Measurements from ENCODE around the gene APC.
"Not testable (repeated sequence)": the region's sequence is repeated elsewhere in the genome, so short reads cannot be mapped to it uniquely, and the experiment has no call there.

The APC gene

GRCh38 chr5:112860929-112861637 is 123.4 kb downstream of the APC start, which contains the start of gene SRP19:
TSS of gene SRP19 (plus strand) at chr5:112861287. CDS start at chr5:112861377, 90 bp downstream.
- peak; percentile 70 for DNase-seq

GRCh38 chr5:112861638-112861985 is 123.9 kb downstream of the APC start:
- no peak for DNase-seq

GRCh38 chr5:112862085-112862484 is 124.4 kb downstream of the APC start:
- no peak for DNase-seq

GRCh38 chr5:112863549-112863948 is 125.9 kb downstream of the APC start:
- no peak for DNase-seq

- DNase-seq = no peak
Measured at GRCh38 chr5:112865128-112865527, 127.4 kb downstream of the APC start.

- no peak for DNase-seq
Measured at GRCh38 chr5:112866739-112867138, 129.1 kb downstream of the APC start.

- DNase-seq = no peak
Measured at GRCh38 chr5:112867411-112867810, 129.7 kb downstream of the APC start.

GRCh38 chr5:112869948-112870347 is 132.3 kb downstream of the APC start:
- DNase-seq = no peak

- no peak for DNase-seq
Measured at GRCh38 chr5:112870966-112871365, 133.3 kb downstream of the APC start.

GRCh38 chr5:112876362-112876761 is 138.7 kb downstream of the APC start:
- no peak for DNase-seq

- DNase-seq = no peak
Measured at GRCh38 chr5:112878101-112878500, 140.4 kb downstream of the APC start.

GRCh38 chr5:112878760-112879159 is 141.1 kb downstream of the APC start:
- DNase-seq = no peak

GRCh38 chr5:112880219-112880964 is 142.7 kb downstream of the APC start:
- no peak for DNase-seq

GRCh38 chr5:112883192-112883591 is 145.5 kb downstream of the APC start:
- DNase-seq = no peak

- DNase-seq = no peak
Measured at GRCh38 chr5:112885001-112885400, 147.3 kb downstream of the APC start.

GRCh38 chr5:112886975-112887374 is 149.3 kb downstream of the APC start:
- no peak for DNase-seq

- DNase-seq = not testable (repeated sequence)
Measured at GRCh38 chr5:112892066-112892465, 154.4 kb downstream of the APC start.

- DNase-seq = no peak
Measured at GRCh38 chr5:112892776-112893175, 155.1 kb downstream of the APC start.

GRCh38 chr5:112895682-112896081 is 158.0 kb downstream of the APC start:
- DNase-seq = no peak

Data from NCI-H187 treated with DMSO at 0.1 percent for 48 hours (cell line).